Measurements from ENCODE around the gene FHIP1A. TPM values are rescaled to one million over a fixed set of nuclear protein-coding genes. Genes with fewer than 3 reads are reported as not detected.
"Not testable (repeated sequence)": the region's sequence is repeated elsewhere in the genome, so short reads cannot be mapped to it uniquely, and the experiment has no call there.

The FHIP1A gene
- total RNA-seq, 1 donor from 2014 or later = 26.9 TPM

- no peak for DNase-seq (ENCODE audit: low spot score, unreplicated experiment)
- Mint-ChIP-seq H3K4me1 (ENCODE audit: low read depth) (peaks cover 2% of the 10 kb centered on the region), H3K27ac (no peak overlapping the region), H3K4me3 (ENCODE audit: low read depth) (no peak overlapping the region), H3K27me3 (peaks cover 9% of the 10 kb centered on the region), H3K9me3 (ENCODE audit: low read depth) (peaks cover 5% of the 10 kb centered on the region), H3K36me3 (ENCODE audit: insufficient read depth) (no peaks in the 10 kb centered on the region)
- TF ChIP-seq, protein P1, sequence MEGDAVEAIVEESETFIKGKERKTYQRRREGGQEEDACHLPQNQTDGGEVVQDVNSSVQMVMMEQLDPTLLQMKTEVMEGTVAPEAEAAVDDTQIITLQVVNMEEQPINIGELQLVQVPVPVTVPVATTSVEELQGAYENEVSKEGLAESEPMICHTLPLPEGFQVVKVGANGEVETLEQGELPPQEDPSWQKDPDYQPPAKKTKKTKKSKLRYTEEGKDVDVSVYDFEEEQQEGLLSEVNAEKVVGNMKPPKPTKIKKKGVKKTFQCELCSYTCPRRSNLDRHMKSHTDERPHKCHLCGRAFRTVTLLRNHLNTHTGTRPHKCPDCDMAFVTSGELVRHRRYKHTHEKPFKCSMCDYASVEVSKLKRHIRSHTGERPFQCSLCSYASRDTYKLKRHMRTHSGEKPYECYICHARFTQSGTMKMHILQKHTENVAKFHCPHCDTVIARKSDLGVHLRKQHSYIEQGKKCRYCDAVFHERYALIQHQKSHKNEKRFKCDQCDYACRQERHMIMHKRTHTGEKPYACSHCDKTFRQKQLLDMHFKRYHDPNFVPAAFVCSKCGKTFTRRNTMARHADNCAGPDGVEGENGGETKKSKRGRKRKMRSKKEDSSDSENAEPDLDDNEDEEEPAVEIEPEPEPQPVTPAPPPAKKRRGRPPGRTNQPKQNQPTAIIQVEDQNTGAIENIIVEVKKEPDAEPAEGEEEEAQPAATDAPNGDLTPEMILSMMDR (IDR thresholded peaks at IDR 0.05; ENCODE audit: unreplicated experiment) = no peak
Observed at GRCh38 chr4:151402145-151402865, 6.7 kb upstream of the FHIP1A start.

GRCh38 chr4:151403656-151404055, 5.3 kb upstream of the FHIP1A start:
- TF ChIP-seq, protein P1 (IDR thresholded peaks at IDR 0.05; ENCODE audit: unreplicated experiment) = no peak
- no peaks in the 10 kb centered on the region for H3K36me3 Mint-ChIP-seq (ENCODE audit: insufficient read depth)
- no peak overlapping the region for H3K27ac Mint-ChIP-seq
- DNase-seq (ENCODE audit: low spot score, unreplicated experiment) = no peak
- no peak overlapping the region for H3K4me3 Mint-ChIP-seq (ENCODE audit: low read depth)
- peaks cover 5% of the 10 kb centered on the region for H3K4me1 Mint-ChIP-seq (ENCODE audit: low read depth)
- H3K27me3 Mint-ChIP-seq = peaks cover 10% of the 10 kb centered on the region
- H3K9me3 Mint-ChIP-seq (ENCODE audit: low read depth) = peaks cover 5% of the 10 kb centered on the region

DNA sequence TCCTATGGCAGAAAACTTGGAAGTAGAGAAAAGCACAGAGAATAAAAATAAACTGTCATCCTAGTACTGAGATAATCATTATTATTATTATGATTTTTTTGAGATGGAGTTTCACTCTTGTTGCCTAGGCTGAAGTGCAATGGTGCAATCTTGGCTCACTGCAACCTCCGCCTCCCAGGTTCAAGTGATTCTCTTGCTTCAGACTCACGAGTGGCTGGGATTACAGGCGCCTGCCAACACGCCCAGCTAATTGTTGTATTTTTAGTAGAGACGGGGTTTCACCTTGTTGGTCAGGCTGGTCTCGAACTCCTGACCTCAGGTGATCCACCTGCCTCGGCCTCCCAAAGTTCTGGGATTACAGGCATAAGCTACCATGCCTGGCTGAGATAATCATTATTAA, 4.2 kb upstream of the FHIP1A start:
- not testable (repeated sequence) for H3K36me3 Mint-ChIP-seq (ENCODE audit: insufficient read depth); DNase-seq (ENCODE audit: low spot score, unreplicated experiment); H3K4me3 Mint-ChIP-seq (ENCODE audit: low read depth); H3K27ac Mint-ChIP-seq; H3K4me1 Mint-ChIP-seq (ENCODE audit: low read depth); H3K9me3 Mint-ChIP-seq (ENCODE audit: low read depth)
- H3K27me3 Mint-ChIP-seq = peaks cover 10% of the 10 kb centered on the region

DNA sequence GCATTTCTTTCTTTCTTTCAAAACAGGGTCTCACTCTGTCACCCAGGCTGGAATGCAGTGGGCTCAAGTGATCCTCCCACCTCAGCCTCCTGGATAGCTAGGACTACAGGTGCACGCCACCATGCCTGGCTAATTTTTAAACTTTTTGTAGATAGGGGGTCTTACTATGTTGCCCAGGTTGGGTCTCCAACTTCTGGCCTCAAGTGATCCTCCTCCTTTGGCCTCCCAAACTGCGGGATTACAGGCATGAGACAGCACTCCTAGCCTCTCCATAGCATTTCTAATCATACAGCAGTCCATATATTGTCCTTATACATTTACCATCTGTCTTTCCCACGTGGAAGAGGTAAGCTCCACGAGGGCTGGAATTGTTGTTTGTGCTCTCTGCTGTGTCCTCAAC, 2.0 kb upstream of the FHIP1A start:
- Mint-ChIP-seq H3K4me3 (ENCODE audit: low read depth) (peak overlapping the region; percentile 89), H3K27me3 (peaks cover 10% of the 10 kb centered on the region), H3K9me3 (ENCODE audit: low read depth) (no peaks in the 10 kb centered on the region), H3K4me1 (ENCODE audit: low read depth) (peaks cover 20% of the 10 kb centered on the region), H3K36me3 (ENCODE audit: insufficient read depth) (no peaks in the 10 kb centered on the region), H3K27ac (no peak overlapping the region)
- DNase-seq (ENCODE audit: low spot score, unreplicated experiment) = no peak
- TF ChIP-seq, protein P1 (IDR thresholded peaks at IDR 0.05; ENCODE audit: unreplicated experiment) = no peak

DNA sequence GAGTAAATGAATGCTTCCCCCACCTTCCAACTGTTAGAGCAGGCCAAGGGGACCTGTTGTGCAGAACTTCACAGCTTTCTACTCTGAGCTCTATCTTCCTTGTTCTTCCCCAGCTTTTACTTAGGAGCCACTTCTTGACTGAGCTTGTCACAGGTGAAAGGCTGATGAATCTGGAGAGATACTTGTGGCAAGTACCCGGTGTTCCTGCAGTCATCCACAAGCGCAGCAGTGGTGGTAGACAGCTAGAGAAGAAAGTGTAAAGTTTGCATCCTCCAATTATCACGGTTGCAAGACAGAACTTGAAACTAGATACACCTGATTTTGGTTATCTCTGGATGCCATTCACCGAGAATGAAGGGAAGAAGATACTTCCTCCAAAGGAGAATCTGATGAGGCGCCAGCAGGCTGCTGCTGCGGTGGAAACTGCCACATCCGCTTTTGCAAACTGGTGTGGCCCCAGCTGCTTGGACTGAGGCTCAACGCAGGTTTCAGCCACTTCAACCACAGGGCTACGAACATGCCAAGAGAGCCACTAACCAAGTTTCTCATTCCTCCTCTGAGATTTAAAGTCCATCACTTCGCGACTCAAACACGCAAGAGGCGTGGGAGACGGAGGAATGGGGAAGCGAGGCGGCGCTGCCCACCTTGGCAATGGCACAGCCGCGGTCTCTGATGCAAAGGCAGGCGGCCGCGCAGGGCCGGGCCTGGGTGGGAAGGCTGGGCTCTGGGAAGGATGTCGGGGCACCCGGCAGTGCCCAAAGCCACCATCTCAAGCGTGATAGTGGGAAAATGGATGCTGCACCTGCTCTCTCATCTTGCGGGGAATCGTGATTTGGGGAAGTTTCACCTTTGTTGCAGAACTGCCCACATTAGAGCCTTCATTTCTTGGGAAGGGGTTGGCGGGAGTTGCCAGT, 1.3 kb upstream of the FHIP1A start:
- H3K4me3 Mint-ChIP-seq (ENCODE audit: low read depth) = peak overlapping the region; percentile 89
- TF ChIP-seq, protein P1 (IDR thresholded peaks at IDR 0.05; ENCODE audit: unreplicated experiment) = no peak
- peaks cover 10% of the 10 kb centered on the region for H3K27me3 Mint-ChIP-seq
- H3K9me3 Mint-ChIP-seq (ENCODE audit: low read depth) = no peaks in the 10 kb centered on the region
- no peaks in the 10 kb centered on the region for H3K36me3 Mint-ChIP-seq (ENCODE audit: insufficient read depth)
- peak; percentile 9 for DNase-seq (ENCODE audit: low spot score, unreplicated experiment)
- peaks cover 20% of the 10 kb centered on the region for H3K4me1 Mint-ChIP-seq (ENCODE audit: low read depth)
- H3K27ac Mint-ChIP-seq = peak overlapping the region; percentile 98
